ENCODE data around the gene HUNK.
"Not testable (repeated sequence)": the region's sequence is repeated elsewhere in the genome, so short reads cannot be mapped to it uniquely, and the experiment has no call there.

HUNK gene

GRCh38 chr21:31924548-31924947 is 51.7 kb downstream of the HUNK start:
- no peak for FAIRE-seq

GRCh38 chr21:31926498-31926897 is 53.7 kb downstream of the HUNK start:
- no peak for FAIRE-seq

GRCh38 chr21:31927689-31928353 is 55.0 kb downstream of the HUNK start:
- no peak for FAIRE-seq

- no peak for FAIRE-seq
Measured at GRCh38 chr21:31928656-31929055, 55.8 kb downstream of the HUNK start.

GRCh38 chr21:31929548-31929947 is 56.7 kb downstream of the HUNK start:
- no peak for FAIRE-seq

- no peak for FAIRE-seq
Measured at GRCh38 chr21:31930001-31930400, 57.2 kb downstream of the HUNK start.

GRCh38 chr21:31931644-31932469 is 59.0 kb downstream of the HUNK start:
- no peak for FAIRE-seq

GRCh38 chr21:31932470-31932764 is 59.6 kb downstream of the HUNK start:
- FAIRE-seq: no peak

- no peak for FAIRE-seq
Measured at GRCh38 chr21:31937303-31937702, 64.5 kb downstream of the HUNK start.

GRCh38 chr21:31938330-31939301 is 65.8 kb downstream of the HUNK start:
- FAIRE-seq: no peak

GRCh38 chr21:31941694-31942093 is 68.9 kb downstream of the HUNK start:
- FAIRE-seq: no peak

GRCh38 chr21:31943561-31943960 is 70.7 kb downstream of the HUNK start:
- no peak for FAIRE-seq

- FAIRE-seq: no peak
Measured at GRCh38 chr21:31945141-31945540, 72.3 kb downstream of the HUNK start.

- no peak for FAIRE-seq
Measured at GRCh38 chr21:31945546-31945945, 72.7 kb downstream of the HUNK start.

GRCh38 chr21:31946231-31946630 is 73.4 kb downstream of the HUNK start:
- FAIRE-seq: no peak

GRCh38 chr21:31946876-31947550 is 74.2 kb downstream of the HUNK start:
- FAIRE-seq: not testable (repeated sequence)

GRCh38 chr21:31948676-31949075 is 75.9 kb downstream of the HUNK start:
- no peak for FAIRE-seq

GRCh38 chr21:31952828-31953227 is 80.0 kb downstream of the HUNK start:
- no peak for FAIRE-seq

- no peak for FAIRE-seq
Measured at GRCh38 chr21:31957631-31958030, 84.8 kb downstream of the HUNK start.

- FAIRE-seq: no peak
Measured at GRCh38 chr21:31959881-31960280, 87.1 kb downstream of the HUNK start.

GRCh38 chr21:31961027-31961426 is 88.2 kb downstream of the HUNK start:
- no peak for FAIRE-seq

- no peak for FAIRE-seq
Measured at GRCh38 chr21:31961704-31962103, 88.9 kb downstream of the HUNK start.

- no peak for FAIRE-seq
Measured at GRCh38 chr21:31964692-31965091, 91.9 kb downstream of the HUNK start.

Data from A204.1 (cell line).